Upper lobe of left lung (tissue), 4 donors: ENCODE measurements around the gene TLDC2.

Source experiments
- POLR2A ChIP-seq, 4 donors: fragments of 450-650 bp; IDR thresholded peaks; one replicate each; pipeline ENCODE4 v1.5.1; 2016 to 2017; ENCODE audit warnings: antibody characterized with exemption in 4 of 4, mild to moderate bottlenecking in 2 of 4
- TF ChIP-seq, protein P1 (sequence below), 6 experiments: fragments of 450-650 bp in 4 of 6; fragments of 200-600 bp in 2 of 6; sonication (generic) in 2 of 6; IDR thresholded peaks; one replicate each; pipeline ENCODE4 v1.5.1; 2016 to 2019; ENCODE audit warnings: antibody characterized with exemption in 6 of 6

DNA sequence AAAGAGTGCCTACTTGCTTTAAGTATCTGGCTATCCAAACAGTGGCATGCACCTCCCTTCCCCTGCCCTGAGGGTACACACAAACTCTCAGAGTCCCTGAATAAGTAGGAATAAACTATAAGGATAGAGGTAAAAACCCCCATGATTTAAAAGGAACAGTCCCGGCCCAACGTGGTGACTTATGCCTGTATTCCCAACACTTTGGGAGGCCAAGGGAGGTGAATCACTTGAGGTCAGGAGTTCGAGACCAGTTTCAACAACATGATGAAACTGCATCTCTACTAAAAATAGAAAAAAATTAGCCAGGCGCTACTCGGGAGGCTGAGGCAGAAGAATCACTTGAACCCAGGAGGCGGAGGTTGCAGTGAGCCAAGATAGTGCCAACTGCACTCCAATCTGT is 53.4 kb downstream of the TLDC2 start:
- TF ChIP-seq, protein P1, sequence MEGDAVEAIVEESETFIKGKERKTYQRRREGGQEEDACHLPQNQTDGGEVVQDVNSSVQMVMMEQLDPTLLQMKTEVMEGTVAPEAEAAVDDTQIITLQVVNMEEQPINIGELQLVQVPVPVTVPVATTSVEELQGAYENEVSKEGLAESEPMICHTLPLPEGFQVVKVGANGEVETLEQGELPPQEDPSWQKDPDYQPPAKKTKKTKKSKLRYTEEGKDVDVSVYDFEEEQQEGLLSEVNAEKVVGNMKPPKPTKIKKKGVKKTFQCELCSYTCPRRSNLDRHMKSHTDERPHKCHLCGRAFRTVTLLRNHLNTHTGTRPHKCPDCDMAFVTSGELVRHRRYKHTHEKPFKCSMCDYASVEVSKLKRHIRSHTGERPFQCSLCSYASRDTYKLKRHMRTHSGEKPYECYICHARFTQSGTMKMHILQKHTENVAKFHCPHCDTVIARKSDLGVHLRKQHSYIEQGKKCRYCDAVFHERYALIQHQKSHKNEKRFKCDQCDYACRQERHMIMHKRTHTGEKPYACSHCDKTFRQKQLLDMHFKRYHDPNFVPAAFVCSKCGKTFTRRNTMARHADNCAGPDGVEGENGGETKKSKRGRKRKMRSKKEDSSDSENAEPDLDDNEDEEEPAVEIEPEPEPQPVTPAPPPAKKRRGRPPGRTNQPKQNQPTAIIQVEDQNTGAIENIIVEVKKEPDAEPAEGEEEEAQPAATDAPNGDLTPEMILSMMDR (IDR thresholded peaks at IDR 0.05), result no peak
- TF ChIP-seq POLR2A (IDR thresholded peaks at IDR 0.05), result no peak
